GM21381 (cell line): ENCODE results near the gene CCDC70.
"Not testable (repeated sequence)": the region's sequence is repeated elsewhere in the genome, so short reads cannot be mapped to it uniquely, and the experiment has no call there.

Experiments used
- ATAC-seq: cut with Tn5 transposase; IDR thresholded peaks from one replicate; pipeline ENCODE4 v1.9.1; 2021; ENCODE audit warnings: mild to moderate bottlenecking, moderate library complexity; ENCODE audit not compliant: unreplicated experiment

The CCDC70 gene

GRCh38 chr13:51905787-51906186 lies 44.0 kb downstream of the CCDC70 start:
- ATAC-seq, result no peak

- ATAC-seq, result no peak
Measured at GRCh38 chr13:51906581-51906980, 44.8 kb downstream of the CCDC70 start.

- no peak for ATAC-seq
Measured at GRCh38 chr13:51907040-51907732, 45.4 kb downstream of the CCDC70 start.

- not testable (repeated sequence) for ATAC-seq
Measured at GRCh38 chr13:51909265-51909664, 47.5 kb downstream of the CCDC70 start.

GRCh38 chr13:51910508-51910907 lies 48.7 kb downstream of the CCDC70 start:
- ATAC-seq, result no peak

- no peak for ATAC-seq
Measured at GRCh38 chr13:51912091-51912490, 50.3 kb downstream of the CCDC70 start.

GRCh38 chr13:51912511-51913225 lies 50.9 kb downstream of the CCDC70 start:
- no peak for ATAC-seq

GRCh38 chr13:51913421-51914136 lies 51.8 kb downstream of the CCDC70 start:
- ATAC-seq, result no peak

GRCh38 chr13:51914137-51914493 lies 52.3 kb downstream of the CCDC70 start:
- ATAC-seq, result no peak
